GM21619 (cell line): ENCODE data around the gene PCCA.

Experiments
- ATAC-seq: cut with Tn5 transposase; IDR thresholded peaks from one replicate; pipeline ENCODE4 v1.9.1; 2021; ENCODE audit not compliant: unreplicated experiment

PCCA gene

DNA sequence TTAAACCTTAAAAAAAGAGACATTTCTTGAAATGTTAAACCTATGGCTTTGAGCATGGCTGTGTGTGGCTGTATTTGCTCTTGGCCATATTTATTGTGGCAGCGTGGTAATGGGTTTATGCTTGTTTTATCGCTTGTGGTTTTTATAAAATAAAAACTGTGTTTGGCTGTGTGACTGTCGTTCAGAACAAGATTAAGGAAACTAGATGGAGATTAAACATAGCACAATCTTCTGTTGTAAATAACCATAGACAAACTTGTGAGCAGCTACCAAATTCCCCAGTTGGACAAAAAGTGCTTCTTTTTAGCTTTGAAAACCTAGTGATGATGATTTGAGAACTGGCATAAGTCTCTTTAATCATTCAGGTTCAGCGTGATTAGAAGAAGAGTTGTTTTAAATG is 308.7 kb downstream of the PCCA start:
- ATAC-seq = no peak

DNA sequence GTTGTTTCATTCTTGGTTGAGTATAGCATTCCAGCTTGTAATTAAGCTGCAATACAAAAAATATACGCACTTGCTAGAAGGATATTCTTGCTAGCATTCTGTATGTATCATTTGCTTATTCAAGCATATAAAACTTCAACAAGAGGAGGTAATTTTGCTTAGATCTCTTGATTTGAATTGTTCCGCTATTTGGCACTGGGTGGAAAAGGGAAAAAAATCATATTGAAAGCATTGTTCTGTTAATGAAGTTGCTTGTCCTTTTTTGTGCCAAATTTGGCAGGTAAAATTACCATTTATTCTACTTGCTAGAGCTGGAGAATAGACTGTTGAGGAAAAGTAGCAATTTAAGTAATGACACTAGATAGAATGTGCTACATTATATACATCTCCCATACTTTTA is 309.5 kb downstream of the PCCA start:
- ATAC-seq = no peak

- ATAC-seq = no peak
These were observed 310.6 kb downstream of the PCCA start for GRCh38 chr13:100399455-100399854.

DNA sequence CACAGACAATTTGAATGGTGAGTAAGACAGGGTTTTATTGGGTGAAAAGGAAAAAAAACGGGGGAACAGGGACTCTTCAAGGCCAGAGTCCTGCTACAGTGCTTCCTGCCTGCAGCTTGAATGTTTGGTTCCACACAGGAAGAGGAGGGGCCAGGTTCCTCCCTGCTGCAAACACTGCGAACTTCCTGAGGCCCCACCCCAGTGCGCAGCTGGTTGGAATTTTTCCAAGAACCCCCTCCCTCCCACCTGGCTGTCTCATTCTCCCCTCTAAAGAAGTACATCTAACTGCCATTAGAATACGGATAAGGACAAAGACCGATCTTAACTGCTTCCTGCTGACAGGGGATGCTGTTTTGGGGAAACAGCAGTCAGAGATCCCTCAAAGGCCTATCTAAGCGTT is 314.8 kb downstream of the PCCA start:
- ATAC-seq = no peak

- no peak for ATAC-seq
These were observed 320.2 kb downstream of the PCCA start for GRCh38 chr13:100409132-100409531.

- no peak for ATAC-seq
These were observed 334.5 kb downstream of the PCCA start for GRCh38 chr13:100423375-100423774.

GRCh38 chr13:100428986-100429385 is 340.1 kb downstream of the PCCA start:
- ATAC-seq = no peak

- no peak for ATAC-seq
These were observed 343.7 kb downstream of the PCCA start for GRCh38 chr13:100432611-100433010.

DNA sequence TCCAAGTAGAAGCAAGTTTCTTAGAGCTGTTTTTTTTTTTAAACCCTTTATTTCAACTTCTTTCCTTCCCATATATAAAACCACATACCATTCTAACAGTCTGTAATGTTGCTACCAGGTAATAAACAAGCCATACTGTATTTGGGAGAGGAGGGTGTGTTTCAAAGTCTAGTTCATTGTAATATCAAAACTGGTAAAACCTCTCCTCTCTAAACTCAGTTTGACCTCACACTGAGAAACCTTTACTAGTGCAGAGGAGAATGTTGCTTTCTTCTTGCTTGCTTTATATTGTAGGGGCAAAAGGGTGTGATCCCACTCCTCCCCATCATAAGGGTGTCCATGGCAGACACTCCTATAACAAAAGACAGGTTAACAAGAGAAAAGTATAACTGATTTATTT is 344.6 kb downstream of the PCCA start:
- ATAC-seq = no peak

- ATAC-seq = peak; percentile 95
These were observed 345.3 kb downstream of the PCCA start for GRCh38 chr13:100434010-100434763.

DNA sequence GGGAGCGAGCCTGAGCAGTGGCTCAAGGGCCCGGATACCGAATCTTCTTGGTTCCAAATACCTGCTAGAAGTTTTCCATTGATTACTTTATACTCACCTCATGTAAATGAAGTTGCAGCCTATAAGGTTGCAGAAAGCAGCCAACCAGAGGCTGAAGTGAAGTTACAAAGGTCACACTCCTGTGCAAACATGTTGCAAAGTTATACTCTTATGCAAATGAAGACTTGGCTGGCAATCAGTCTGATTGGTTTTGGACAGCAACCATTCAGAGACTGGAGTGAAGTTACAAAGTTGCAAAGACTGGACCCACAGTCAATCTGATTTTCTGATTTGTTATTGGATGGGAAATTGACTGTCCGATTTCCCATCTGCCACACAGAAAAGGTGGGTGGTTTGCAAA is 347.2 kb downstream of the PCCA start:
- no peak for ATAC-seq

DNA sequence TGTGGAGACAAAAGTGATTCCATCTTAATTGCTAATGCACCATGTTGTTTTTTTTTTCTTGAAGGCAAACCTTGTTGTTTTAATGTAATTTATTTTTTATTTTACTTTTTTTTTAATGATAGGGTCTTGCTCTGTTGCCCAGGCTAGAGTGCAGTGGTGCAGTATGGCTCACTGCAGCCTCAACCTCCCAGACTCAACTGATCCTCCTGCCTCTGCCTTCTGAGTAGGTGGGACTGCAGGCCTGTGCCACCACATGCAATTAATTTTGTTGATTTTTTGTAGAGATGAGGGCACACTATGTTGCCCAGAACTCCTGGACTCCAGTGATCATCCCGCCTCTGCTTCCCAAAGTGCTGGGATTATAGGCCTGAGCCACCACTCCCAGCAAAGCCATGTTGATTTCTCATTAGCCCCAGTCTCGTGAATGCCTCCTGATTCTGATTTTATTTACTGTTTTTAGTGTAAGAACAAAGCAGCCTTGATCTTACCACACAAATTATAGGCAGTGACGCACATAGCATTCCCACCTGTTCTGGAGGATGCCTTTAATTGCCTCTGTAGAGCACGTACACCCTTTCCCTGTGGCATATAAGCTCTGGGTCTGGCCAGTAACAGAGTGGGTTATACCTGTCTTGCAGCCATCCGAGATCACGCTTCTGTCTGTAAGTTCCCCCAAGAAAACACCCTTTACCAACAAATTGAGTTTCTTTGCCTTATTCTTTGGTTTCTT is 349.3 kb downstream of the PCCA start:
- no peak for ATAC-seq

- ATAC-seq = no peak
These were observed 350.5 kb downstream of the PCCA start for GRCh38 chr13:100439247-100439970.

- ATAC-seq = no peak
These were observed 352.0 kb downstream of the PCCA start for GRCh38 chr13:100440751-100441425.

DNA sequence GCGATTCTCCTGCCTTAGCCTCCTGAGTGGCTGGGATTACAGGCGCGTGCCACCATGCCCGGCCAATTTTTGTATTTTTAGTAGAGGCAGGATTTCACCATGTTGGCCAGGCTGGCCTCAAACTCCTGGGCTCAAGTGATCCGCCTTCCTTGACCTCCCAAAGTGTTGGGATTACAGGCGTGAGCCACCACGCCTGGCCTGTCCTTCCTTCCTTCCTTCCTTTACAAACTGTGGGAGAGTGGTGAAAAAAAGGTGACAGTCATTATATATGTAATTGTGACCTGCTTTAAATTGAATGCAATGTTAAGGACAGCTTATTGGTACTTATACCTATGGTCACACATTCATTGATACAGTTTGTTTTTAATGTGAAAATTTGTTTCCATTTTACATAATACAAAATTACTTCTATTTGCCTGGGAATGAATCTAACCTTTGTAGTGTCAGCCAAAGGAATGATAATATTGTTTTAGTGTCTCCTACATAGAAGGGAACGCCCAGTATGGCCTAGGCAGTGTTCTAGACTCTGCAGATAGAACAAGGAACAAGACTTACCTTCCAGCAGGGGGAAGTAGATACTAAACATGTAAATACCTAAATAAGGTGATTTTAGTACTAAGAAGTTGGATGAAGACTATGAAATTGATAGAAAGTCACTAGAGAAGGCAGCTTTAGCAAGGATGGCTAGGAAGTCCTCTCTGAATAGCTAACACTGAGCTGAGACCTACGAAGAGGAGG is 353.4 kb downstream of the PCCA start:
- no peak for ATAC-seq

DNA sequence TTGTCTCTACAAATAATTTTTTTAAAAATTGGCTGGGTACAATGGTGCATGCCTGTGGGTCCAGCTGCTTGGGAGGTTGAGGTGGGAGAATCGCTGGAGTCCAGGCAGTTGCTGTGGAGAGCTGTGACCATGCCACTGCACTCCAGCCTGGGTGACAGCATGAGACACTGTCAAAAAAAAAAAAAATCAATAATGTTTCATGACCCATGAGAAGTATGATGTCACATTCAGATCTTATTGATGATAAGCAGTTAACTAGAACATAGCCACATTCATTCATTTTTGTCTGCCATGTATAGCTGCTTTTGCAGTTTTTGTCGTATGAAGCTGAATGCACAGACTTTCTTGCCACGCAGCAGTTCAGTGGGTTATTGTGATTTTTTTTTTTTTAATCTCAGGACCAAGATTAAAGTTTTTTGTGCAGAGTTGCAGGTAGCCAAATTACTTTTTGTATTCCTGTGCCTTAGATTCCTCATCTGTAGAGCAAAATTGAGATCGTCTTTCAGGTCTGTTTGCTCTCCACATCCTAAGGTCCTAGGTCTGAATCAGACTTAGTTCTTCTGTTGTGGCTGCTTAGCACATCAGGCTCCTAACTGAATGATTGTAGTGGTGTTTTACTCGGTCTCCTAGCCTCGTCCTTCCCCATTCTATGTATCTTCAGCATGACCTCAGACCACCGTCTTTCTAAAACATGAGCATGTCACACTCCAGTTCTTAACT is 354.5 kb downstream of the PCCA start:
- ATAC-seq = no peak

DNA sequence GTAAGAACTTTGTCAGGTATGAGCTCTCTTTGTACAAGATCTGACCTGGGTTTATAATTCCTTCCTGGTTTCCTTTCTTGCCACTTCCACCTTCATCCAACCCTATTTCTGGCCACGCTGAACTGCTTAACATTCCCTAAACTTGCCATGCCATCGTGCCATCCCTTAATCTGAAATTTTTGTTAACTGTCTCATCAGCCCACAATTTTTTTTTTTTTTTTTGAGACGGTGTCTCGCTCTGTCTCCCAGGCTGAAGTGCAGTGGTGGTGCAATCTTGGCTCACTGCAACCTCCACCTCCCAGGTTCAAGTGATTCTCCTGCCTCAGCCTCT is 355.1 kb downstream of the PCCA start:
- ATAC-seq = no peak

GRCh38 chr13:100447831-100448230 is 358.9 kb downstream of the PCCA start:
- no peak for ATAC-seq

- no peak for ATAC-seq
These were observed 363.0 kb downstream of the PCCA start for GRCh38 chr13:100451923-100452322.

- no peak for ATAC-seq
These were observed 366.0 kb downstream of the PCCA start for GRCh38 chr13:100454876-100455275.
